Spleen (tissue), 11 donors: Measurements from ENCODE around the gene GRID2. TPM values are rescaled to one million over a fixed set of nuclear protein-coding genes. Genes with fewer than 3 reads are reported as not detected.

Experiments used
- DNase-seq: peaks from one replicate; pipeline ENCODE4 v3.0.0-alpha.2; 2020
- H3K27ac ChIP-seq, 8 donors: fragments of 200-600 bp; sonication (generic) in 7 of 8; 1 replicate in 4 of 8; 2 replicates in 4 of 8; pipeline versions ENCODE4 v1.5.0 to v1.8.0; 2016 to 2021; ENCODE audit warnings: inconsistent platforms in 4 of 8, mild to moderate bottlenecking in 4 of 8, moderate library complexity in 1 of 8
- H3K27me3 ChIP-seq, 7 donors: fragments of 200-600 bp; sonication (generic) in 6 of 7; replicated peaks in 1 of 7; 1 replicate in 4 of 7; 2 replicates in 3 of 7; pipeline versions ENCODE4 v1.5.0 to v1.8.0; 2016 to 2021; ENCODE audit warnings: inconsistent platforms in 3 of 7, mild to moderate bottlenecking in 1 of 7
- H3K36me3 ChIP-seq, 6 donors: fragments of 200-600 bp; sonication (generic) in 5 of 6; 1 replicate in 4 of 6; 2 replicates in 2 of 6; pipeline versions ENCODE4 v1.5.0 to v1.8.0; 2016 to 2021; ENCODE audit warnings: inconsistent platforms in 2 of 6
- H3K4me1 ChIP-seq, 6 donors: fragments of 200-600 bp; sonication (generic) in 5 of 6; 1 replicate in 3 of 6; 2 replicates in 3 of 6; pipeline versions ENCODE4 v1.5.0 to v1.8.0; 2016 to 2021; ENCODE audit warnings: inconsistent platforms in 3 of 6
- H3K4me3 ChIP-seq, 8 donors: fragments of 200-600 bp; sonication (generic) in 7 of 8; 1 replicate in 4 of 8; 2 replicates in 4 of 8; pipeline versions ENCODE4 v1.5.0 to v1.8.0; 2016 to 2021; ENCODE audit warnings: inconsistent platforms in 4 of 8, mild to moderate bottlenecking in 4 of 8, moderate library complexity in 2 of 8
- H3K9me3 ChIP-seq, 8 donors: fragments of 200-600 bp; sonication (generic) in 7 of 8; 1 replicate in 4 of 8; 2 replicates in 4 of 8; pipeline versions ENCODE4 v1.5.0 to v1.8.0; 2016 to 2021; ENCODE audit warnings: inconsistent platforms in 4 of 8
- POLR2A ChIP-seq, 3 donors: fragments of 450-650 bp; IDR thresholded peaks; one replicate each; pipeline ENCODE4 v1.5.1; 2017; ENCODE audit warnings: antibody characterized with exemption in 3 of 3, mild to moderate bottlenecking in 1 of 3
- POLR2AphosphoS5 ChIP-seq, 3 donors: sonication (generic); formaldehyde crosslinking; IDR thresholded peaks; one replicate each; pipeline ENCODE4 v1.5.1; 2017; ENCODE audit warnings: antibody characterized with exemption in 3 of 3
- WGBS, 5 donors: extraction: QIAGEN DNeasy Blood & Tissue Kit in 3 of 5; methylation state at CpG; one replicate each; pipeline versions ENCODE4 v1.1.5 to v1.1.7; 2013 to 2018; 5-methylcytosine and 5-hydroxymethylcytosine counted together
- intact Hi-C: fragments of 100-400 bp; cut with DNase I; formaldehyde crosslinking; loops from one replicate; pipeline ENCODE4 v1.15.0; 2023; ENCODE audit warnings: low total_unique reads
- polyA plus RNA-seq, 3 donors: library from polyadenylated mRNA; stranded (reverse); fragments of 200-250 nt; gene quantifications; one replicate each; pipeline ENCODE4 v1.2.1, GENCODE V29; 2013
- total RNA-seq, 7 donors: library from RNA; depleted of rRNA in 3 of 7; stranded (reverse); fragments of >200 nt in 3 of 7; fragmentation: NEBNext Ultra II Directional in 4 of 7; extraction: Animal tissue kit (Norgen Biotek cat#: 25700) in 4 of 7; gene quantifications; one replicate each; pipeline versions ENCODE4 v1.1.0 to v1.2.1, GENCODE V29; 2016 to 2021
- TF ChIP-seq, protein P1 (sequence below), 11 experiments: fragments of 200-600 bp in 7 of 11; fragments of 450-650 bp in 4 of 11; sonication (generic) in 4 of 11; IDR thresholded peaks in 8 of 11; conservative IDR thresholded peaks in 3 of 11; 1 replicate in 7 of 11; 2 replicates in 4 of 11; pipeline versions ENCODE4 v1.4.0 to v1.8.0; 2016 to 2021; ENCODE audit warnings: antibody characterized with exemption in 11 of 11, inconsistent platforms in 4 of 11, mild to moderate bottlenecking in 1 of 11
- donor health status: healthy with polysubstance abuse.
- donor health status: DM: no; HTN: no; CAD: no; lungs with moderate emphysema.
- donor health status: DM: no; HTN: no; CAD: no.
- donor health status: Bipolar disorder and iron deficiency.
- donor health status: healthy.
- donor health status: DM: no; HTN: no; CAD: no.
- donor health status: DM: yes; HTN: yes; CAD: no.

Gene GRID2
- total and polyA plus RNA-seq, 10 donors: 0.03 to 0.92 (median 0.22) TPM; not detected in 4

DNA sequence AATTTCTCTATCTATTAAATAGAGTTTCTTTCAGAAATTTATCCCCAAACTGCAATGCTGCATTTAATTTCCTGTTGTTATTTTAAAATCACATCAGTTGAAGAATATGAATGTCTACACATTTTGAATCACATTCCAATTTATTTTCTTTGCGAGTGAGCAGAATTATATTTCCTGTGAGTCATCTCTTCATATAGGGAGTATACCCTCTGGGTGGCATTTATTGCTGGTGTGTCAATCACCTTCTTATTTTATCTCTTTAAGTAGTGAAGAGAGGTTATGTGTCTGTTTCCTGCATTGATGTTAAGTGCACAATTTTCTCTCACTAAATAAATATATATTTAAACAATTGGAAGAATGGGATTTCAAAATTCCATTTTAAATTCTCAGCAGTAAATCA is 1013.8 kb downstream of the GRID2 start:
- no peak overlapping the region for H3K4me3 ChIP-seq
- H3K9me3 ChIP-seq: peaks cover 0 to 6% (median 0%) of the 10 kb centered on the region in 8 donors
- H3K27me3 ChIP-seq: no peaks in the 10 kb centered on the region
- H3K36me3 ChIP-seq: no peaks in the 10 kb centered on the region
- intact Hi-C loops: no loop called here
- TF ChIP-seq POLR2A (IDR thresholded peaks at IDR 0.05) (no peak), POLR2AphosphoS5 (IDR thresholded peaks at IDR 0.05) (no peak)
- TF ChIP-seq, protein P1, sequence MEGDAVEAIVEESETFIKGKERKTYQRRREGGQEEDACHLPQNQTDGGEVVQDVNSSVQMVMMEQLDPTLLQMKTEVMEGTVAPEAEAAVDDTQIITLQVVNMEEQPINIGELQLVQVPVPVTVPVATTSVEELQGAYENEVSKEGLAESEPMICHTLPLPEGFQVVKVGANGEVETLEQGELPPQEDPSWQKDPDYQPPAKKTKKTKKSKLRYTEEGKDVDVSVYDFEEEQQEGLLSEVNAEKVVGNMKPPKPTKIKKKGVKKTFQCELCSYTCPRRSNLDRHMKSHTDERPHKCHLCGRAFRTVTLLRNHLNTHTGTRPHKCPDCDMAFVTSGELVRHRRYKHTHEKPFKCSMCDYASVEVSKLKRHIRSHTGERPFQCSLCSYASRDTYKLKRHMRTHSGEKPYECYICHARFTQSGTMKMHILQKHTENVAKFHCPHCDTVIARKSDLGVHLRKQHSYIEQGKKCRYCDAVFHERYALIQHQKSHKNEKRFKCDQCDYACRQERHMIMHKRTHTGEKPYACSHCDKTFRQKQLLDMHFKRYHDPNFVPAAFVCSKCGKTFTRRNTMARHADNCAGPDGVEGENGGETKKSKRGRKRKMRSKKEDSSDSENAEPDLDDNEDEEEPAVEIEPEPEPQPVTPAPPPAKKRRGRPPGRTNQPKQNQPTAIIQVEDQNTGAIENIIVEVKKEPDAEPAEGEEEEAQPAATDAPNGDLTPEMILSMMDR (IDR thresholded peaks at IDR 0.05 in 8 of 11, conservative IDR thresholded peaks at IDR 0.05 in 3 of 11): no peak
- WGBS, 5 donors: 69 to 76% (median 72%) methylated on average over 1 of the region's 1 CpG
- H3K27ac ChIP-seq: no peak overlapping the region
- DNase-seq: no peak
- H3K4me1 ChIP-seq: no peaks in the 10 kb centered on the region

DNA sequence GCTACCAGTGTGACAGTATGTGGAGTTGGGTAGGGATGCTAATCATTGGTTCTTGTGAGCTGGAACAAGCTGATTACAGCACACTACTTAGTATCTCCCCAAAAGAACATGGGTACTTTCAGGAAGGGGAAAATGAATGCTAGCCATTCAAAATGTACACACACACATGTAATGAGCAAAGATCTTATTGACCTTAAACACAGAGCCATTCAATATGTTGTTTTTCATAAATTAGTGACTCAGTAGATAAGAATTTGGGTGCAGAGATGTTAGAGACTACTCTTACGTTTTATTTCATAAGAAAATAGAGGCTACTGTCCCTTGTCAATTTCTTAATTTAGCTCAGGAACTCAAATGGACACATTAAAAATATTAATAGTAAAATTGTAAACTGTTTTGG is 1015.3 kb downstream of the GRID2 start:
- DNase-seq: no peak
- no peak overlapping the region for H3K4me3 ChIP-seq
- TF ChIP-seq POLR2A (IDR thresholded peaks at IDR 0.05) (no peak), POLR2AphosphoS5 (IDR thresholded peaks at IDR 0.05) (no peak)
- TF ChIP-seq, protein P1 (IDR thresholded peaks at IDR 0.05 in 8 of 11, conservative IDR thresholded peaks at IDR 0.05 in 3 of 11): no peak
- intact Hi-C loops: no loop called here
- H3K9me3 ChIP-seq: peaks cover 0 to 18% (median 6%) of the 10 kb centered on the region in 8 donors
- no peaks in the 10 kb centered on the region for H3K27me3 ChIP-seq
- no peaks in the 10 kb centered on the region for H3K36me3 ChIP-seq
- no peak overlapping the region for H3K27ac ChIP-seq
- WGBS, 5 donors: 63 to 84% (median 69%) methylated on average over 1 of the region's 1 CpG
- no peaks in the 10 kb centered on the region for H3K4me1 ChIP-seq

DNA sequence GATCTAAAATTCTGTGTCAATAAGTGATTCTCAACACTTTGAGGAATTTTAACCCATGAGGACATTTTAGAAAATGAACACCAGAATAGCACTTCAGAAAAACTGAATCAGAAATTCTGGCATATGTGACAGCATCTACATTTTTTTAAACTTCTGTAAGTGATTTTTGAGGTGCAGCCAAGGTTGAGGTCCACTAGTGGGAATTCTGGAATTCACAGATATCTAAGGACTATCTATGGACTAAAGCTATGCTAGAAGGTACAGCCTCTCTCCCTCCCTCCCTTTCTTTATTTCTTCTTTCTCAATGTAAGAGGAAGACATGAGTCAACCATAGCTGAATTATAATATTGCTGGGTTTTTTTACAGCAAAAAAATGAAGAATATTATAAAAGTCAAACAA is 1016.6 kb downstream of the GRID2 start:
- Histone ChIP-seq H3K27ac (no peak overlapping the region), H3K27me3 (no peaks in the 10 kb centered on the region), H3K4me3 (no peak overlapping the region), H3K36me3 (no peaks in the 10 kb centered on the region), H3K9me3 (peaks cover 0 to 22% (median 6%) of the 10 kb centered on the region in 8 donors), H3K4me1 (no peaks in the 10 kb centered on the region)
- DNase-seq: no peak
- intact Hi-C loops: no loop called here
- TF ChIP-seq POLR2A (IDR thresholded peaks at IDR 0.05) (no peak), POLR2AphosphoS5 (IDR thresholded peaks at IDR 0.05) (no peak)
- TF ChIP-seq, protein P1 (IDR thresholded peaks at IDR 0.05 in 8 of 11, conservative IDR thresholded peaks at IDR 0.05 in 3 of 11): no peak

DNA sequence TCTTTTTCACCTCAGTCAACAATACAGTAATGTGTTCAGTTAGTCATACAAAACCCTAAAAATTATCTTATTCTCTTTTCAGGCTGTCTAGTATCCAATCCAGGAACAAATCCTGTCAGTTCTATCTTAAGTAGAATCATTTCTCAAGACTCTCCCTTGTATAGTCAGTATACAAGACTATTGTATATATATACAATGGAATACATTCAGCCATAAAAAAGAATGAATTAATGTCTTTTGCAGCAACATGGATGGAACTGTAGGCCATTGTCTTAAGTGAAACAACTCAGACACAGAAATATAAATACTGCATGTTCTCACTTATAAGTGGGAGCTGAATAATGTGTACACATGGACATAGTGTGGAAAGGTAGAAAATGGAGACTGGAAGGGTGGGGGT is 1023.6 kb downstream of the GRID2 start:
- Histone ChIP-seq H3K36me3 (no peaks in the 10 kb centered on the region), H3K27me3 (no peaks in the 10 kb centered on the region), H3K4me1 (no peaks in the 10 kb centered on the region), H3K9me3 (peaks cover 0 to 17% (median 8%) of the 10 kb centered on the region in 8 donors), H3K4me3 (no peak overlapping the region), H3K27ac (no peak overlapping the region)
- intact Hi-C loops: no loop called here
- no peak for DNase-seq
- no peak for TF ChIP-seq POLR2A (IDR thresholded peaks at IDR 0.05)
- TF ChIP-seq, protein P1 (IDR thresholded peaks at IDR 0.05 in 8 of 11, conservative IDR thresholded peaks at IDR 0.05 in 3 of 11): no peak
- TF ChIP-seq POLR2AphosphoS5 (IDR thresholded peaks at IDR 0.05): no peak
